Activated CD8-positive, alpha-beta memory T cell treated with anti-CD3 and anti-CD28 coated beads, Interleukin-2, amount 50 U/mL, for 1 hour (primary cell): ENCODE results near the gene COX4I2.

Experiments
- DNase-seq: peaks from one replicate; pipeline ENCODE4 v3.0.0-alpha.2; 2020; ENCODE audit errors: extremely low read depth

Gene COX4I2

GRCh38 chr20:31677553-31678260 is 40.0 kb downstream of the COX4I2 start:
- no peak for DNase-seq

GRCh38 chr20:31678389-31679356 is 41.0 kb downstream of the COX4I2 start:
- DNase-seq: no peak

- no peak for DNase-seq
Measured at GRCh38 chr20:31679357-31680285, 41.9 kb downstream of the COX4I2 start.

GRCh38 chr20:31680286-31681127 is 42.8 kb downstream of the COX4I2 start:
- no peak for DNase-seq

- DNase-seq: no peak
Measured at GRCh38 chr20:31681128-31681727, 43.5 kb downstream of the COX4I2 start.

- DNase-seq: no peak
Measured at GRCh38 chr20:31681769-31682168, 44.1 kb downstream of the COX4I2 start.

GRCh38 chr20:31682352-31682751 is 44.6 kb downstream of the COX4I2 start:
- no peak for DNase-seq

GRCh38 chr20:31682927-31683326 is 45.2 kb downstream of the COX4I2 start:
- no peak for DNase-seq

GRCh38 chr20:31684153-31685015 is 46.7 kb downstream of the COX4I2 start:
- DNase-seq: no peak

- DNase-seq: no peak
Measured at GRCh38 chr20:31685853-31686643, 48.3 kb downstream of the COX4I2 start.

- DNase-seq: no peak
Measured at GRCh38 chr20:31687777-31688176, 50.1 kb downstream of the COX4I2 start.

- no peak for DNase-seq
Measured at GRCh38 chr20:31689141-31689540, 51.4 kb downstream of the COX4I2 start.

GRCh38 chr20:31690124-31690666 is 52.5 kb downstream of the COX4I2 start:
- DNase-seq: no peak

- no peak for DNase-seq
Measured at GRCh38 chr20:31691646-31692275, 54.0 kb downstream of the COX4I2 start.

GRCh38 chr20:31693402-31693801 is 55.7 kb downstream of the COX4I2 start:
- no peak for DNase-seq

- no peak for DNase-seq
Measured at GRCh38 chr20:31693987-31694661, 56.4 kb downstream of the COX4I2 start.
